ENCODE measurements around the gene POU5F2. TPM values are rescaled to one million over a fixed set of nuclear protein-coding genes. Genes with fewer than 3 reads are reported as not detected.

The POU5F2 gene
- total and polyA plus RNA-seq, 9 of the 15 experiments (the other 6 are each of a cell fraction or from before 2014, with no cell fraction given): 0.01 to 0.40 (median 0.18) TPM; not detected in 2

GRCh38 chr5:93731987-93732386 is 9.4 kb downstream of the POU5F2 start:
- H3K27me3 ChIP-seq (ENCODE audit: control insufficient read depth in 2 of 2, insufficient read depth in 2 of 2, low read length in 2 of 2): no peaks in the 10 kb centered on the region
- H3K79me2 ChIP-seq (ENCODE audit: control insufficient read depth, insufficient read depth, low read length): no peaks in the 10 kb centered on the region
- DNase-seq (ENCODE audit: extremely low read depth in 1 of 4, low spot score in 3 of 4): no peak
- in situ Hi-C loops (cut with MboI) (no loop called here), intact Hi-C loops (cut with micrococcal nuclease) (no loop called here)
- ChIA-PET CTCF (ENCODE audit: low intra/inter-chr PET ratio) (no interaction called here), POLR2A (no interaction called here)
- 0 out of 2 replicates have a peak, but pooled peaks cover 2% of the 10 kb centered on the region for H3K9me3 ChIP-seq (replicated peaks; ENCODE audit: control insufficient read depth, insufficient read depth, low read depth, low read length)
- no peaks in the 10 kb centered on the region for H3K4me1 ChIP-seq (replicated peaks in 1 of 2; ENCODE audit: control insufficient read depth in 2 of 2, insufficient read depth in 2 of 2, low read length in 2 of 2)
- no peak for TF ChIP-seq HMG20A (CRISPR knock-in tag; conservative IDR thresholded peaks at IDR 0.05)
- TF ChIP-seq TSC22D4 (tag; IDR thresholded peaks at IDR 0.05): no peak
- no peak for TF ChIP-seq BDP1 (IDR thresholded peaks at IDR 0.05; ENCODE audit: insufficient read depth, insufficient read length)
- no peak for TF ChIP-seq ZNF512 (tag; IDR thresholded peaks at IDR 0.05)
- no peak for TF ChIP-seq CSDE1 (IDR thresholded peaks at IDR 0.05)
- no peak for TF ChIP-seq DPF2 (IDR thresholded peaks at IDR 0.05)
- TF ChIP-seq CBX5 (IDR thresholded peaks at IDR 0.05; ENCODE audit: borderline replicate concordance, low read depth): no peak
- TF ChIP-seq ZNF395 (CRISPR knock-in tag; IDR thresholded peaks at IDR 0.05): no peak
- no peak overlapping the region for H2AFZ ChIP-seq (ENCODE audit: low read depth, low read length)
- ATAC-seq: no peak
- no TSS peak for BruUV-seq (replicated peaks)
- no peak for FAIRE-seq
- H3K9me1 ChIP-seq (ENCODE audit: control insufficient read depth, insufficient read depth, low read length): no peaks in the 10 kb centered on the region
- no peak overlapping the region for H3K27ac ChIP-seq (ENCODE audit: extremely low read depth, low read depth, low read length)
- H3K4me3 ChIP-seq: no peak overlapping the region
- no peak overlapping the region for H3K4me2 ChIP-seq (ENCODE audit: insufficient read depth, low read length)
- 0% methylated on average over 3 of the region's 3 CpGs for WGBS (ENCODE audit: insufficient coverage, low coverage, missing lambda C conversion rate)
- no peak overlapping the region for H3K9ac ChIP-seq (ENCODE audit: insufficient read depth in 1 of 2, low read depth in 2 of 2, low read length in 2 of 2)
- H4K20me1 ChIP-seq (replicated peaks; ENCODE audit: control insufficient read depth, insufficient read depth, low read length): no peaks in the 10 kb centered on the region
- H3K36me3 ChIP-seq (ENCODE audit: control insufficient read depth, insufficient read depth, low read length): no peaks in the 10 kb centered on the region

Measured in K562 (cell line).